ENCODE measurements around the gene DYNC1LI1.

Gene DYNC1LI1

DNA sequence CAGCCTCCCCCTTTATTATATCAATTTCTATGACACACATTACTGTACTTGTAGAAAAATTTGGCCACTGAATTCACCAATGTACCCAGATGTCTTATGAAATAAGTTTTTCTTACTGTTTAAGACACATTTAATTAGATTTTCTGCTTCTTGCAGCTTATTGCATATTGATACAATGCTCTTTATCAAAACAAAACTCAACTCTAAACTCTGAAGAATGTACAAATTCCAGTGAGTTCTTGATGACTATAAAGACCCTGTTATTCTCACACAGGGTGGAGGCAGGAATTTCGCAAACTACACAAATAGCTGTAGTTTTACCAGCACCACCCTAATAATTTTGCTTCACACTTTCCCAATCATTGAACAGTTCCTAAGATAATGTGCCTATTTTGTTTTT is 90.1 kb downstream of the DYNC1LI1 start:
- H3K4me1 Mint-ChIP-seq (ENCODE audit: low read depth), result peaks cover 36% of the 10 kb centered on the region
- no peak overlapping the region for H3K4me3 Mint-ChIP-seq
- no peak for DNase-seq
- H3K9me3 Mint-ChIP-seq, result no peaks in the 10 kb centered on the region
- H3K27me3 Mint-ChIP-seq, result no peaks in the 10 kb centered on the region
- peaks cover 78% of the 10 kb centered on the region for H3K36me3 Mint-ChIP-seq (ENCODE audit: low read depth)
- H3K27ac Mint-ChIP-seq, result no peak overlapping the region

Measured in activated T-cell treated with anti-CD3 and anti-CD28 coated beads, Interleukin-2, amount 50 U/mL, for 24 hours (primary cell).